Measurements from ENCODE around the gene SLC12A2. TPM values are rescaled to one million over a fixed set of nuclear protein-coding genes. Genes with fewer than 3 reads are reported as not detected.

SLC12A2 gene
- total and polyA plus RNA-seq, 2 donors (not counting 1 experiment from before 2014, with no cell fraction given) = 3.1 to 28.7 TPM

- H3K4me2 ChIP-seq (replicated peaks; ENCODE audit: low read depth, low read length, poor library complexity, severe bottlenecking) = no peak overlapping the region
- intact Hi-C loops (cut with micrococcal nuclease) = no loop called here
- H3K79me2 ChIP-seq (ENCODE audit: control insufficient read depth, insufficient read depth, low read length) = no peaks in the 10 kb centered on the region
- no peaks in the 10 kb centered on the region for H3K4me1 ChIP-seq (ENCODE audit: control insufficient read depth in 2 of 2, insufficient read depth in 2 of 2, low read length in 2 of 2)
- Mint-ChIP-seq H3K9me3 (ENCODE audit: insufficient read depth) (peaks cover 2% of the 10 kb centered on the region), H3K4me1 (no peaks in the 10 kb centered on the region), H3K27me3 (no peaks in the 10 kb centered on the region), H3K4me3 (no peak overlapping the region), H3K27ac (no peak overlapping the region)
- H3K9me3 ChIP-seq (ENCODE audit: control extremely low read depth in 1 of 3, control insufficient read depth in 2 of 3, insufficient read depth in 1 of 3, low read length in 2 of 3) = peaks cover 0 to 3% (median 2%) of the 10 kb centered on the region in 3 donors
- 60% methylated on average over 1 of the region's 3 CpGs for WGBS (ENCODE audit: insufficient coverage)
- H2AFZ ChIP-seq (ENCODE audit: insufficient read depth, low read depth, low read length, poor library complexity, severe bottlenecking) = no peak overlapping the region
- peaks cover 4 to 30% of the 10 kb centered on the region in 2 experiments for H3K36me3 ChIP-seq (replicated peaks in 1 of 2; ENCODE audit: control extremely low read depth in 1 of 2, control insufficient read depth in 1 of 2, extremely low read depth in 1 of 2, insufficient read depth in 2 of 2, low read length in 1 of 2)
- no peak for TF ChIP-seq EZH2 (IDR thresholded peaks at IDR 0.05; ENCODE audit: borderline replicate concordance, insufficient read depth, low read depth, low read length, poor library complexity, severe bottlenecking)
- no peaks in the 10 kb centered on the region for H3K27me3 ChIP-seq (replicated peaks in 1 of 4; ENCODE audit: control extremely low read depth in 1 of 4, control insufficient read depth in 3 of 4, insufficient read depth in 4 of 4, low read length in 3 of 4)
- no peak overlapping the region for H3K4me3 ChIP-seq (ENCODE audit: control extremely low read depth in 1 of 5, extremely low read depth in 1 of 5, insufficient read depth in 1 of 5, low read depth in 2 of 5, low read length in 4 of 5)
- H4K20me1 ChIP-seq (ENCODE audit: control insufficient read depth, insufficient read depth, low read length, poor library complexity, severe bottlenecking) = no peaks in the 10 kb centered on the region
- ChIA-PET CTCF (no interaction called here), POLR2A (no interaction called here)
- DNase-seq (no peak), ATAC-seq (ENCODE audit: low read depth) (no peak)
- no peak overlapping the region for H3K27ac ChIP-seq (ENCODE audit: low read length in 2 of 2)
- H3K9ac ChIP-seq (ENCODE audit: low read length) = no peak overlapping the region
Observed at GRCh38 chr5:128116445-128116844, 32.9 kb downstream of the SLC12A2 start.

DNA sequence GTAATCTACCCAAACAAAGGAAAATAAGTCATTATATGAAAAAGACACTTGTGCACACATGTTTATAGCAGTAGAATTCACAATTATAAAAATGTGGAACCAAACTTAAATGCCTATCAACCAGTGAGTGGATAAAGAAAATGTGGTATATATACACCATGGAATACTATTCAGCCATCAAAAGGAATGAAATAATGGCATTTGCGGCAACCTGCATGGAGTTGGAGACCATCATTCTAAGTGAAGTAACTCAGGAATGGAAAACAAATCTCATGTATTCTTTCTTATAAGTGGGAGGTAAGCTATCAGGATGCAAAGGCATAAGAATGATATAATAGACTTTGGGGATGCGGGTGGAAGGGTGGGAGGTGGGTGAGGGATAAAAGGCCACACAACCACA is 34.6 kb downstream of the SLC12A2 start:
- TF ChIP-seq EZH2 (IDR thresholded peaks at IDR 0.05; ENCODE audit: borderline replicate concordance, insufficient read depth, low read depth, low read length, poor library complexity, severe bottlenecking) (no peak), CTCF (IDR thresholded peaks at IDR 0.05) (no peak)
- Mint-ChIP-seq H3K4me1 (no peaks in the 10 kb centered on the region), H3K27me3 (no peaks in the 10 kb centered on the region), H3K4me3 (no peak overlapping the region), H3K9me3 (ENCODE audit: insufficient read depth) (peaks cover 2% of the 10 kb centered on the region), H3K27ac (no peak overlapping the region)
- H4K20me1 ChIP-seq (ENCODE audit: control insufficient read depth, insufficient read depth, low read length, poor library complexity, severe bottlenecking) = no peaks in the 10 kb centered on the region
- no peaks in the 10 kb centered on the region for H3K27me3 ChIP-seq (replicated peaks in 1 of 4; ENCODE audit: control extremely low read depth in 1 of 4, control insufficient read depth in 3 of 4, insufficient read depth in 4 of 4, low read length in 3 of 4)
- H3K4me2 ChIP-seq (replicated peaks; ENCODE audit: low read depth, low read length, poor library complexity, severe bottlenecking) = no peak overlapping the region
- no peak overlapping the region for H3K9ac ChIP-seq (ENCODE audit: low read length)
- no CpG with 5 or more reads among the region's 2 CpGs for WGBS (ENCODE audit: insufficient coverage)
- H3K4me3 ChIP-seq (ENCODE audit: control extremely low read depth in 1 of 5, extremely low read depth in 1 of 5, insufficient read depth in 1 of 5, low read depth in 2 of 5, low read length in 4 of 5) = no peak overlapping the region
- intact Hi-C loops (cut with micrococcal nuclease) = no loop called here
- H2AFZ ChIP-seq (ENCODE audit: insufficient read depth, low read depth, low read length, poor library complexity, severe bottlenecking) = no peak overlapping the region
- H3K27ac ChIP-seq (ENCODE audit: low read length in 2 of 2) = no peak overlapping the region
- ChIA-PET CTCF (no interaction called here), POLR2A (no interaction called here)
- no peak for ATAC-seq (ENCODE audit: low read depth)
- no peak for DNase-seq
- H3K36me3 ChIP-seq (replicated peaks in 1 of 2; ENCODE audit: control extremely low read depth in 1 of 2, control insufficient read depth in 1 of 2, extremely low read depth in 1 of 2, insufficient read depth in 2 of 2, low read length in 1 of 2) = peaks cover 4 to 30% of the 10 kb centered on the region in 2 experiments
- peaks cover 0 to 3% (median 2%) of the 10 kb centered on the region in 3 donors for H3K9me3 ChIP-seq (ENCODE audit: control extremely low read depth in 1 of 3, control insufficient read depth in 2 of 3, insufficient read depth in 1 of 3, low read length in 2 of 3)
- H3K4me1 ChIP-seq (ENCODE audit: control insufficient read depth in 2 of 2, insufficient read depth in 2 of 2, low read length in 2 of 2) = no peaks in the 10 kb centered on the region
- H3K79me2 ChIP-seq (ENCODE audit: control insufficient read depth, insufficient read depth, low read length) = no peaks in the 10 kb centered on the region
